ENCODE measurements around the gene ZMAT3.

DNA sequence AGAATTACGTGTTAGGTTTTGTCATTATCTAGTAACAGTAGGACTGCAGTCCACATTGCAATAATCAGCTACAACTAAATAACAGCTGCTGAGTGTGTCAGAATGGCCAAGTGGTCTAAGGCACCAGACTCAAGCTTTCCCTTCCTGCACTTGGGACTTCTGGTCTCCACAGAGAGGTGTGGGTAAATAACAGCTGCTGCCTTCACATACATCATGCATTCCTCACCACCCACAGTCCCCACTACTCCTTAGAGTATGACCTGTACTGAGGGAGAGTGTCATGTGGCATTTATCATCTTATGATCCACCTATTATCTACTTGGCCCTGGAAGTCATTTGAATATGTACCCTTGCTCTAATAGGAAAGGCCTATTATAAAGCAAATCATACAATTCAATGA lies 22.2 kb upstream of the ZMAT3 start:
- TF ChIP-seq, protein P1, sequence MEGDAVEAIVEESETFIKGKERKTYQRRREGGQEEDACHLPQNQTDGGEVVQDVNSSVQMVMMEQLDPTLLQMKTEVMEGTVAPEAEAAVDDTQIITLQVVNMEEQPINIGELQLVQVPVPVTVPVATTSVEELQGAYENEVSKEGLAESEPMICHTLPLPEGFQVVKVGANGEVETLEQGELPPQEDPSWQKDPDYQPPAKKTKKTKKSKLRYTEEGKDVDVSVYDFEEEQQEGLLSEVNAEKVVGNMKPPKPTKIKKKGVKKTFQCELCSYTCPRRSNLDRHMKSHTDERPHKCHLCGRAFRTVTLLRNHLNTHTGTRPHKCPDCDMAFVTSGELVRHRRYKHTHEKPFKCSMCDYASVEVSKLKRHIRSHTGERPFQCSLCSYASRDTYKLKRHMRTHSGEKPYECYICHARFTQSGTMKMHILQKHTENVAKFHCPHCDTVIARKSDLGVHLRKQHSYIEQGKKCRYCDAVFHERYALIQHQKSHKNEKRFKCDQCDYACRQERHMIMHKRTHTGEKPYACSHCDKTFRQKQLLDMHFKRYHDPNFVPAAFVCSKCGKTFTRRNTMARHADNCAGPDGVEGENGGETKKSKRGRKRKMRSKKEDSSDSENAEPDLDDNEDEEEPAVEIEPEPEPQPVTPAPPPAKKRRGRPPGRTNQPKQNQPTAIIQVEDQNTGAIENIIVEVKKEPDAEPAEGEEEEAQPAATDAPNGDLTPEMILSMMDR (IDR thresholded peaks at IDR 0.05; ENCODE audit: insufficient read depth, low read length), result no peak
- TF ChIP-seq, protein P2, sequence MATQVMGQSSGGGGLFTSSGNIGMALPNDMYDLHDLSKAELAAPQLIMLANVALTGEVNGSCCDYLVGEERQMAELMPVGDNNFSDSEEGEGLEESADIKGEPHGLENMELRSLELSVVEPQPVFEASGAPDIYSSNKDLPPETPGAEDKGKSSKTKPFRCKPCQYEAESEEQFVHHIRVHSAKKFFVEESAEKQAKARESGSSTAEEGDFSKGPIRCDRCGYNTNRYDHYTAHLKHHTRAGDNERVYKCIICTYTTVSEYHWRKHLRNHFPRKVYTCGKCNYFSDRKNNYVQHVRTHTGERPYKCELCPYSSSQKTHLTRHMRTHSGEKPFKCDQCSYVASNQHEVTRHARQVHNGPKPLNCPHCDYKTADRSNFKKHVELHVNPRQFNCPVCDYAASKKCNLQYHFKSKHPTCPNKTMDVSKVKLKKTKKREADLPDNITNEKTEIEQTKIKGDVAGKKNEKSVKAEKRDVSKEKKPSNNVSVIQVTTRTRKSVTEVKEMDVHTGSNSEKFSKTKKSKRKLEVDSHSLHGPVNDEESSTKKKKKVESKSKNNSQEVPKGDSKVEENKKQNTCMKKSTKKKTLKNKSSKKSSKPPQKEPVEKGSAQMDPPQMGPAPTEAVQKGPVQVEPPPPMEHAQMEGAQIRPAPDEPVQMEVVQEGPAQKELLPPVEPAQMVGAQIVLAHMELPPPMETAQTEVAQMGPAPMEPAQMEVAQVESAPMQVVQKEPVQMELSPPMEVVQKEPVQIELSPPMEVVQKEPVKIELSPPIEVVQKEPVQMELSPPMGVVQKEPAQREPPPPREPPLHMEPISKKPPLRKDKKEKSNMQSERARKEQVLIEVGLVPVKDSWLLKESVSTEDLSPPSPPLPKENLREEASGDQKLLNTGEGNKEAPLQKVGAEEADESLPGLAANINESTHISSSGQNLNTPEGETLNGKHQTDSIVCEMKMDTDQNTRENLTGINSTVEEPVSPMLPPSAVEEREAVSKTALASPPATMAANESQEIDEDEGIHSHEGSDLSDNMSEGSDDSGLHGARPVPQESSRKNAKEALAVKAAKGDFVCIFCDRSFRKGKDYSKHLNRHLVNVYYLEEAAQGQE (IDR thresholded peaks at IDR 0.05; ENCODE audit: insufficient replicate concordance, low read depth), result no peak
- no peak for TF ChIP-seq POLR2AphosphoS5 (IDR thresholded peaks at IDR 0.05; ENCODE audit: low read depth)
- no peak for TF ChIP-seq SPI1 (IDR thresholded peaks at IDR 0.05; ENCODE audit: borderline replicate concordance, low read depth)
- no peak for TF ChIP-seq GABPA (IDR thresholded peaks at IDR 0.05; ENCODE audit: low read depth)
